OCI-LY1 (cell line): ENCODE results near the gene DLG1.

Experiments
- CTCF ChIP-seq: fragments of 200-600 bp; sonication (generic), shearing (Covaris generic); IDR thresholded peaks from 2 replicates; pipeline ENCODE4 v1.5.1; 2017; ENCODE audit warnings: mild to moderate bottlenecking, antibody characterized with exemption, low read length, moderate library complexity, mixed read lengths
- EZH2 ChIP-seq: fragments of 200-600 bp; sonication (generic), shearing (Covaris generic); IDR thresholded peaks from 2 replicates; pipeline ENCODE4 v1.8.0; 2017; ENCODE audit warnings: borderline replicate concordance, mixed run types, mild to moderate bottlenecking, antibody characterized with exemption, low read length, moderate library complexity, mixed read lengths

GRCh38 chr3:197201791-197202452, 96.5 kb downstream of the DLG1 start:
- TF ChIP-seq CTCF (no peak), EZH2 (no peak)
